GM21723 (cell line): ENCODE results near the gene LGMN.
A peak's percentile ranks its signal among the peaks of the same experiment; 100 is the strongest.
"Not testable (repeated sequence)": the region's sequence is repeated elsewhere in the genome, so short reads cannot be mapped to it uniquely, and the experiment has no call there.

Experiments
- ATAC-seq: cut with Tn5 transposase; IDR thresholded peaks from one replicate; pipeline ENCODE4 v1.9.1; 2021; ENCODE audit warnings: mild to moderate bottlenecking, moderate library complexity; ENCODE audit not compliant: unreplicated experiment

The LGMN gene

DNA sequence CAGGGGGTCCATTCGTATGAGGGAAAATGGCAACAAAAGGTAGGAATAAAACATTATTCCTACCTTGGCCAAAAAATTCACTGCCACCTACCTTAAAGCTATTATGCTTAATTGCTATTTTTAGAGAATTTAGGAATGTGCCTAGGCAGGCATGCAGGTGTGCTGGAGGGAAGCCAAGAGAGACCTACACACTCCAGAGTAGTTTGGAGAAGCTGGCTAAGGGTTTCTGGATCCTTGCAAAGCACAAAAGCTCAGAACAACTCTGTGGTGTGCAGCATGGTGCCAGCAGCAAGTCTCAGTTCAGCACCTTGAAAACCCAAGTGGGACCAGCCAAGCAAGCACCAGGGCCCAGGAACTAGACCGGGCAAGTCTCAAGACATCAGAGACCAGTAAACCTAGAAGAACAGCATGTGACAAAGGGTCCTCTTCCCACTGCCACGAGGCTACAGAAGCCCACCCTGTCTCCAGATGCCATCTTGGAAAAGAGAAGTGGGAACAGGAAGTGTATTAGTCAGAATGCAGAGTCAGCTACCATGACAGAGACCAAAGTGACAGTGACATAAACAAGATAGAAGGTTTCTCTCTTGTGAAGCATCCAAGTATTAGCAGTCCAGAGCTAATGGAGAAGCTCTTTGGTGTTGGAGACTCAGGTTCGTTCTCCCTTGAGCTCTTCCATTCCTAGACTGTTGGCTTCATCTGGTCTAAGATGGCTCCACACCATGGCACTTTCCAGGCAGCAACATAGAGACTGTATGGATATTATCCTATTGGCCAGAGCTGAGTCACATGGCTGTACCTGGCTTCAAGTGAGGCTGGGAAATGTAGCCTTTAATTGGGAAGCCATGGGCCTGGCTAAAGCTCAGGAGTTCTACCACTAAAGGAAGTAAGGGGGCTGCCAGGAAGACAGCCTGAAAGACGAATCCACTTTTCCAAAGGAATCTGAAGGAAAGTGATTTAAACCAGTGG, 15.5 kb upstream of the LGMN start:
- ATAC-seq, result not testable (repeated sequence)

DNA sequence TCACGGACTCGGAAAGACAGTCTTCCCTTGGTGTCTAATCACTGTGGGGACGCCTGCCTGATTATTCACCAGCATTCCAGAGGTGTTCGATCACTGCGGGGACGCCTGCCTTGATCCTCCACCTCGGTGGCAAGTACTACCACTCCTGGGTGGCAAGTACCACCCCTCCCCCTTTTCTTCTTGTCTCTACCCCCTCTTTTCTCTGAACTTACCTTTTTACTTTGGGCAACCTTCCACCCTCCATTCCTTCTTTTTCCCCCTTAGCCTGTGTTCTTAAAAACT, 12.0 kb upstream of the LGMN start:
- no peak for ATAC-seq

DNA sequence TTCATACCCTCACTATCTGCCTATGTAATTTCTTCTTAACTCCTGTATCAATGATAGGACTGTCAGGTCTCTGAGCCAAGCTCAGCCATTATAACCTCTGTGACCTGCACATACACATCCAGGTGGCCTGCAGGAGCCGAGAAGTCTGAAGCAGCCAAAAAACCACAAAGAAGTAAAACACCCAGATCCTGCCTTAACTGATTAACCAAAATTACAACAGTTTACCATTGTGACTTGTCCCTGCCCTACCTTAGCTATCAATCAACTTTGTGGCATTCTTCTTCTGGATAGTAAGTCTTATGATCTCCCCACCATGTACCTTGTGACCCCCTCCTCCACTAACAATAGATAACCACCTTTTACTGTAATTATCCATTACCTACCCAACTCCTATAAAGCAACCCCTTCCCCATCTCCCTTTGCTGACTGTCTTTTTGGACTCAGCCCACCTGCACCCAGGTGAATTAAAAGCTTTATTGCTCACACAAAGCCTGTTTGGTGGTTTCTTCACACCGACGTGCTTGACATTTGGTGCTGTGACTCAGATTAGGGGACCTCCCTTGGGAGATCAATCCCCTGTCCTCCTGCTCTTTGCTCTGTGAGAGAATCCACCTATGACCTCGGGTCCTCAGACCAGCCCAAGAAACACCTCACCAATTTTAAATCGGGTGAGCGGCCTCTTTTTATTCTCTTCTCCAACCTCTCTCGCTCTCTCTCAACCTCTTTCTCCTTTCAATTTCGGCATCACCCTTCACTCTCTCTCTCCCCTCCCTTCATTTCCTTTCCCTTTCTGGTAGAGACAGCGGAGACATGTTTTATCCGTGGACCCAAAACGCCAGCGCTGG, 11.5 kb upstream of the LGMN start:
- peak; percentile 50 for ATAC-seq

DNA sequence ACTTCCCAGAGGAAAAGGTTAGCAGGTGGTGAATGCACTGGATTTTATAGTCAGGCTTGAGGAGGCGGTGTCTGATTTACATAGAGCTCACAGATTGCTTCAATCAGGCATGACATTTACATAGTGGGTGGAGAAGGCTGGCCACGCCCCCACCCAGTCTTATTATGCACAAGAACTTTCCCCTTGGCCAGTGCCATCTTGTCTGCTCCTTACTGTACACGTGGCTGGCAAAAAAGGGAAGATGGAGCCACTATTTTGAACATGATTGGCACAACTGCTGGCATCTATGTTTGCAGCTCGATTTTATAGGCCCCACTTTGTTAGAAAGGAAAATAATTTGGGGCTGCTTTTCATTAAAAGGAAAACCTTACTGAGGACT, 10.9 kb upstream of the LGMN start:
- peak; percentile 30 for ATAC-seq

DNA sequence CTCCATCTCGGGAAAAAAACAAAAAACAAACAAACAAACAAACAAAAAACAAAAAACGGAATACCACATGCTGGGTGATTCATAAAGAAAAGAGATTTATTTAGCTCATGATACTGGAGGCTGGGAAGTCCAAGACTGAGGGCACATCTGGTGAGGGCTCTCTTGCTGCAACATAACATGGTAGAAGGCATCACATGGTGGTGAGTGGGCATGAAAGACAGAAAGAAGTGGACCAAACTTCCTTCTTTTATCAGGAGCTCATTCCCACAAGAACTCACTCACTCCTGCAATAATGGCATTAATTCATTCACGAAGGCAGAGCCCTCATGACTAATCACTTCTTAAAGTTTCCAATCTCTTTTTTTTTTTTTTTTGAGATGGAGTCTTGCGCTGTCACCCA, 8.0 kb upstream of the LGMN start:
- no peak for ATAC-seq

DNA sequence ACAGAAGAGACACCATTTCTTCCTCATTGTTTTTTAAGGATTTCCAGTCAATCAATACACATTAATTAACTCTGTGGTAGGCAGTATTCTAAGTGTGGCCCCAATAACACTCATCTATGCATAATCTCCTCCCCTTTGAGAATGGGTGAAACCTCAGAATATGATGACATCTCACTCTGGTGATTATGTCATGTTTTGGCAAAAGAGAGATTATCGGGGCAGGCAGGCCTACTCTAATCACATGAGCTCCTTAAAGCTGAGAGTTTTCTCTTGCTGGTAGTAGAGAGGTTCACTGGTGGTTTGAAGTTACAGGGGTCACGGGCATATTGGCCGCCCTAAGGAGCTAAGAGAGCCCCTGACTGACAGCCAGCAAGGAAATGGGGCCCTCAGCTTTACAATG, 7.1 kb upstream of the LGMN start:
- no peak for ATAC-seq

DNA sequence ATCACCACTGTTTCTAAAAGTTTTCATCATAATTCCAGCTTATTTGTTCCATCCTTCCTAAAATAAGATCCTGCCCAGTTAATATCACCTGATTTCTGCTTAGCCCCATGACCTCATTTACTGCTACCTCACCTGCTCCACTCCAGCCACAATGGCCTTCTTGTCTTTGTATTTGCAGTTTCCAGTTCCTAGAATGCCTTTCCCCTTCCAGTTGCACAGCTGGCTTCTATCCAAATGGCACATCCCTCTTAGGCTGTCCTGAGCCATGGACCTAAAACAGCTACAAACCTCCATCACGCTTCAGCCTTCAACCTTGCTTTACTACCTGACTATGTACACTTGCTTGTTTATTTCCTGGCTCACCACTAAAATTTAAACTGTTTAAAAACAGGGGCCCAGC, 6.5 kb upstream of the LGMN start:
- no peak for ATAC-seq

DNA sequence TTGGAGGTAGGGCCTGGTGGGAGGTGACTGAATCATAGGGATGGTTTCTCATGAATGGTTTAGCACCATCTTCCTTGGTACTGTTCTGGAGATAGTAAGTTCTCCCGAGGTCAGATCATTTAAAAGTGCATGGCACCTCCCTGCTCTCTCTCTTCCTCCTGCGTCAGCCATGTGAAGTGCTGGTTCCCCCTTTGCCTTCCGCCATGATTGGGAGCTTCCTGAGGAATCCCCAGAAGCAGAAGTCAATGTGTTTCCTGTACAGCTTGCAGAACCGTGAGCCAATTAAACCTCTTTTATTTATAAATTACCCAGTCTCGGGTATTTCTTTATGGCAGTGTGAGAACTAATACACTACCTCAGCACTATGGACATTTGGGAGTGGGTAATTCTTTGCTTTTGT, 4.8 kb upstream of the LGMN start:
- ATAC-seq, result no peak

DNA sequence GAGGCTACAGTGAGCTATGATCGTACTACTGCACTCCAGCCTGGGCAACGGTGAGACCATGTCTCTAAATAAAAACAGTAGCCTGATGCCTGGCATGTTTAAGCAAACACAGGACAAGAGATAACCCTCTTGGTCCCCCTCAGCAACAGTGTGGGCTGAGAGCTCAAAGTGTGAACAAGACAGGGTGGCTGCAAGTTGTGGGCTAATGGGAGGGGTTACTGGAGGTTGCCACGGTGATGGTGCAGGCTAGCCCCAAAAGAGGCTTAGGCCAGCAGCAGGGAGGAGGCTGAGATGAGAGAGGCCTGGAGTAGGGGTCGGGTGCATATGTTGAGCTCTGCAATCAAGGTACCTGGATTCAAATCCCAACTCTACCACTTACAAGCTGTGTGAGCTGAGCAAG, 3.4 kb upstream of the LGMN start:
- ATAC-seq, result no peak

DNA sequence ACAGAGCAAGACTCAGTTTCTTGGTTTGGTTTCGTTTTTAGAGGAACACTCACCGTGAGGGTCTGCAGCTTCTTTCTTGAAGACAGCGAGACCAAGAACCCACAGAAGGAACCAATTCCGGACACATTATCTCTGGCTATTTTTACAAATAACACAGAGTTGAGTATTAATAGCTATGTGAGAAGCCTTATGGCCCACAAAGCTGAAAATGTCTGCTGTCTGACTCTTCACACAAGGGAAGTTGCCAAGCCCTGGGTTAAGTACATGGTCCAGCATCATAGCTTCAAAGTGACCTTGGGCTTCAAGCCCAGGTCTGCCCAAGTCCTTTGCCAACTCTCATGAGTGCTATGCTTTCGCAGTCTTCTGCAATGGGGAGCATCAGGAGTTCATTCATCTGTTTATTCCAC, 2.6 kb upstream of the LGMN start:
- ATAC-seq, result peak; percentile 34

DNA sequence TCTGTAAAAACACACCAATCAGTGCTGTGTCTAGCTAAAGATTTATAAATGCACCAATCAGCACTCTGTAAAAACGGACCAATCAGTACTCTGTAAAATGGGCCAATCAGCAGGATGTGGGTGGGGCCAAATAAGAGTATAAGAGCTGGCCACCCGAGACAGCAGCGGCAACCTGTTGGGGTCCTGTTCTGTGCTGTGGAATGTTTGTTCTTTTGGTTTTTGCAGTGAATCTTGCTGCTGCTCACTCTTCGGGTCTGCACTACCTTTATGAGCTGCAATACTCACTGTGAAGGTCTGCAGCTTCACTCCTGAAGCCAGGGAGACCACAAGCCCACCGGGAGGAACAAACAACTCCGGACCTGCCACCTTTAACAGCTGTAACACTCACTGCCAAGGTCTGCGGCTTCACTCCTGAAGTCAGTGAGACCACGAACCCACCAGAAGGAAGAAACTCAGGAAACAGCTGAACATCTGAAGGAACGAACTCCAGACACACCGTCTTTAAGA, 1.8 kb upstream of the LGMN start:
- not testable (repeated sequence) for ATAC-seq

DNA sequence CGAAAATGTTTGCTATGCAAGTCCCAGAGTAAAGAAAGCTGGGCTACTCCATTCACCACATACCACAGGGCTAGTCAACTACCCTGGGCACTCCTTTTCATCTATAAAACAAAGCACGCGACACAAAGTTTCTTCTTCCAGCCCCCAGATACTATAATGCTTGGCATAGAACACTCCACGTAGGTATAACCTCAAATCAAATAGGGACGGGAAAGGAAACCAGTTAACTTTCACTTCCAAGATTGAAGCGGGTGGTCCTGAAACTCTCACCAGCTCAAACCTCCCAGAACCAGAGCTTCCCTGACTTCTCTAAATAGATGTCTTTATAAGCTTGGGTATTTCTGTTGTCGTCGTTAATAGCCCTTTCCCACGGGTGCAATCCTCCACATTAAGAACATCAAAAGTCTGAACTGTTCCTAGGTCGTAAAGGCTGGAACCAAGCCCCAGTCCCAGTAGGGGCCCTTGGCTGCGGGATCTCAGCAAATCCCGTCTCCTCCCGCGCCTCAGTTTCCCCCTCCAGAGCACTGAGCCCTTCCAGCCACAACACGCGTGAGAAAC, 647 bp downstream of the LGMN start:
- peak; percentile 11 for ATAC-seq

DNA sequence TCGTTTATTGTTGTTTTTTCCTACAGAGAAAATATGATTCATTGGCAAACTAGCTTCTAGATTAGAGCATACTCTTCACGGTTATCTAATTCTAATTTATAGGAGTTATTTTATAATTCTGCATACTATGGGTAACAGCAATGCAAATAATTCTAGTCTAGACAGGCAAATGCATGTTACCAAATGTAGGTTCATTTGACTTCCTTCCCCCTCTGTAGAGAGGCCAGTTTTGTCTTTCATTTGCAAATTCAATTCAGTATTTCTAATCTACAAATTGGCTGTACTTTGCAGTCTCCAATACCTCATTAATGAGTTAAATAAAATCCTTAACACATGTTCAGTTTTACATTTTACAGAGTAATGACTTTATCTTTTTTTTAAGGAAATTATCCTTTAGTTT, 4.2 kb downstream of the LGMN start:
- no peak for ATAC-seq

DNA sequence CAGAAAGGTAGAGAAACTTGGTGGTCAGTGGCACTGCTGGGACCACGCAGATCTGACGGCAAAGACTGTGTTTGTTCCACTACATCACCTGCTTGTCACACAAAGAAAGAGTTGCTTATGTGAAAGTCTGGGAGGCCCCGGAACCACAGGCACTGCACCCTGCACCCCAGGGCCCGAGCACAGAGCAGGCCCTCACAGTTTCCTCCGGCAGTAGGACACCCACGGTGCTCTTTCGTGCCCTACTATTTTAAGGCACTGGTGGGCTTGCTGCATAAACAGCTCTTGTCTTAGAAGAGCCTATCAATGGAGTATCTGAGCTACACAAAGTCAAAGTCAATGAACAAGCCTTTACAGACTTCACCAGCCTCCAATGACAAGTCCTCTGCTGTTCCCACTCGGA, 8.0 kb downstream of the LGMN start:
- ATAC-seq, result no peak

DNA sequence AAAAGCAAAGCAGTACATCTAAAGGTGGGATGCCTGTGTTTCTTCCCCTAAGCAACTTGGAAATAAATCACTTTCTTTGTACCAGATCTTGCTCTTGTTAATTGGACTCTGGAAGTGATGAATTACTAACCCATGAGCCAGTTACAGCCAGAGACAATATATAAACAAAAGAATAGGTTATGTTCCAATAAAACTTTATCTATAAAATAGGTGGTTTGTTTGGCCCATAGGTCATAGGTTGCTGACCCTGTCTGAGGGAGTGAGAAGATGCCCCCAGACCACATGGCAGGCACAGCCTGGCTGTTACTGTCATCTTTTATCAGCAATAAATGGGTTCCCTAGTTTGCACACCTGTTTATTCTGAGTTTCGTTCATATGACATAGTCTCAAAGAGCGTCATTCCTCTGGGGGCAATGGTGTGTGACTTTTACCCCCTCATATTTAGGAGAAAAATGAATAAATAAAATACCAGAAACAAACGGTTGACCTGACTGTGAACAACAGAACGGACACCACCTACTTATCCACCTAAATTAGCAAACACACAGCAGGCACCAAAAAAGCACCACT, 10.7 kb downstream of the LGMN start:
- no peak for ATAC-seq

DNA sequence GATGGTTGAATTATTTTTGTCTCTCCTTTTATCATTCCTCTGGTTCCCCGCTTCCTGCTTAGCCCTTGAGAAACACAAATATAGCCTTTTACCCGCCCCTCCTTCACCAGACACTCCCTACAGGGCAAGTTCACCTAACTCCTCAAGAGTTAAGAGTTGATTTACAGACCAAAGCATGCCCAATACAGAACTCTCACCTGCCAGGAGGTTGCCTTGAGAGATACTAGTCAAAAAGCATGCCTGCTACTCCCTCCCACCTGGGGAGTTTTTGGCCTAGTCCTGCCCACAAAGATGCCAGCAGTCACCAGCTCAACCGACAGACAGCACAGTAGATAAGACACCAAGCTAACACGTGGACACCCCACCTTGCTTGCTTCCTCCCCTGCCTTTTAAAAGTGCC, 11.2 kb downstream of the LGMN start:
- ATAC-seq, result no peak

DNA sequence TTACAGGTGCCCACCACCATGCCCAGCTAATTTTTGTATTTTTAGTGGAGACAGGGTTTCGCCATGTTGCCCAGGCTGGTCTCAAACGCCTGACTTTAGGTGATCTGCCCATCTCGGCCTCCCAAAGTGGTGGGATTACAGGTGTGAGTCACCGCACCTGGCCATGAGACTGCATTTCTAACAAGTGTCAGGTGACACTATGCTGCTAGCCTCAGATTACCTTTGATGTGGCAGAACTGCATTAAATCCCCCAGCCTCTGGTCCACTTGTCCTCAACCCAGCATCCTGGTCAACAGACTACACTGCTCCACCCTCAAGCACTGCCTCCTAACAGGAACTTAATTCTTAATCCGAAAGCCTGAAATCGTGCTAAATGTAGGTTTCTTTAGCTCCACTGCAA, 13.1 kb downstream of the LGMN start:
- no peak for ATAC-seq

DNA sequence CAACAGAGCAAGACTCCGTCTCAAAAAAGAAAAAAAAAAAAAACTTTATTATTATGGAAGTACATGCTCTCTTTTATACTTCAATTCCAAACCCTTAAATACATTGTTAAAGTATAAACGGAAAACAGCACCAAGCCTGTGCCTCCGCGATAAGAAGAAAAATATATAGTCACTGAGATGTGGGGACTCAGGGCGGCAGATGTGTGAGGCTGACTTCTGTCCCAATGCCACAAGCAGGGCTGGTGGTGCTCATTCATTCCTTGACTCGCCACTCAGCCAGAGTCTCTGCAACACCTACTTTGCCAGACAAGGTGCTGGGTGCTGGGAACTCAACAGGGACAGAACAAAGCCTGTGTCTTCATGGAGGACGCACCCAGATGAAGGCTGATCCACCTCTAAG, 13.8 kb downstream of the LGMN start:
- no peak for ATAC-seq

DNA sequence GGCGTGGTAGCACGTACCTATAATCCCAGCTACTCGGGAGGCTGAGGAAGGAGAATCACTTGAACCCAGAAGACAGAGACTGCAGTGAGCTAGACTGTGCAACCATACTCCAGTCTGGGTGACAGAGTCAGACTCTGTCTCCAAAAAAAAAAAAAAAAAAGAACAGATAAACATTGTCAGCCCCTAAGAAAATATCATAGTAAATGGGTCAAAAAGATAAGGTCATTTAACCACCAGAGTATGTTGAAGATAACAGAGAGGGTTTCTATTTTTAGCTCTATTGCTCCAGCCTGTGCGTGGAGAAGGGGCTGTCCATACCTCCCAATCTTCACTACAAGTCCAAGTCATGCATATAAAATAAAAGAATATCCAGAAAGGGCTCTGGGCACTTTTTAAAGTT, 15.4 kb downstream of the LGMN start:
- ATAC-seq, result no peak

DNA sequence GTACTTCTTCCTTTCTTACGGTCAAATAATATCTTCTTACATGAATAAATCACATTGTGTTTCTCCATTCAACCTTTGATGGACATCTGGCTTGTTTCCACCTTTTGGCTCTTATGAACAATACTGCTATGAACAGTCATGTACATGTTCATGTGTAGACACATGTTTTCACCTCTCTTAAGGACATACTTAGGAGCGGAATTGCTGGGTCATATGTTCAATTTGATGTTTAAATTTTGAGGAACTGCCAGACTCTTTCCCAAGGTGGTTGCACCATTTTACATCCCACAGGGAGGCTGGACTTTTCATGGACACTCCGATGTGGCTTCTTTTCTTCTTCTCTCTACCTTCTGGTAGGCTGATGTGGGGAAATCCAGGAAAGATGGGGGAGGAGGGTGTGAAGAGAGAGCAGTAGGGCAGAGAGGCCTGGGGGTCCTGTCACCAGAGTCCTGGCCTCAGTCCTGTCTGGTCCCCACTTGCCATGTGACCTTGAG, 16.8 kb downstream of the LGMN start:
- ATAC-seq, result no peak

DNA sequence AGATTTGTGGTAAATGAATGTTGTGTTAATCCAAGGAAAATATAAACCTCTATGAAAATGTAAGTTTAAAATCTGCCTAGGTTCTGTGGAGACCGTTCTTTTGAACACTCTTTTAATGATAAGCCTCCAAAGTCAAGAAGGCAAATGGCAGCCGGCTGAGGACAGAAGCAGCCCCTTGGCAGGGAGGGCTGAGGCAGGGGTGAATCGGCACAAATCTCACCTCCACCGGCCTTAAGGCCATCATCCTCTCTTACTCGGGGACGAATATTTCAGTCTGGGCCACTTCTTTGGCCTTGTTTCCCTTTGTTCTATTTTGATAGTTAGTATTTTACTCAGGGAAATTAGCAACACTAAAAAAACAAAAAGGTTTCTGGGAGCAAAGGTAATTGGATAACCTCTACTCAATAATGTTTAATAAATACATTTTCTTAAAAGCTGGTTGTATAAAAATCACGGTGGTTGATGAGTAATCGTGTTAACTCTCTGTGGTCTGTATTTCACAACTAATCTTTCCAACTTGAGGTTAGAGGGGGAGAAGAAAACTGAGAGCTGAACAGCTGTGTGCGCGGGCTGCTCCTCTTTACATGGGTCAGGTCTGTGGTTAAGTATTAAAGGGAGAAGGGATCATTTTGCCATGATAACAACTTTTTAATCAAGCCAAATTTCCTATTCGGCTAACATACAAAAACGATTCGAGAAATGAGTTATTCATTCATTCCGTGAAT, 18.6 kb downstream of the LGMN start:
- ATAC-seq, result peak; percentile 71
